ENCODE measurements around the gene CPA4.

CPA4 gene

DNA sequence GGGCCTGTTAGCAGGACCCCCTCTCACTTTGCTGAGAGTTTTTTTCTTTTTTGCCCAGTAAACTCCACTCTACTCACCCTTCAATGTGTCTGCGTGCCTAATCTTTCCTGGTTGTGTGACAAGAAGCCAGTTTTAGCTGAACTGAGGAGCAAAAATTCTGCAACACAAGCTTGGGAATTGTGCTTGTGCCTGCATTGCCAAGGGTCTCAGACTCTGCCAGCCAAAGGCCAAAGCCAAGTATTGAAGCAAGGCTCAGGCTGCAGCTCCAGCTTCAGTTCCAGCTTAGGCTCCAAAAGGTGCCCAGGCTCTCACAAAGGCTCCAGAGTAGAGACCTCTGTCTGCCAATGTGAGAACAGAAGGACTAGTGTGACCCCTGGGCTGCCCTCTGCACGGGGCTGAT is 30.5 kb upstream of the CPA4 start:
- DNase-seq (ENCODE audit: low read depth): no peak
- no peak overlapping the region for H3K4me3 ChIP-seq (ENCODE audit: low read depth, low read length)

DNA sequence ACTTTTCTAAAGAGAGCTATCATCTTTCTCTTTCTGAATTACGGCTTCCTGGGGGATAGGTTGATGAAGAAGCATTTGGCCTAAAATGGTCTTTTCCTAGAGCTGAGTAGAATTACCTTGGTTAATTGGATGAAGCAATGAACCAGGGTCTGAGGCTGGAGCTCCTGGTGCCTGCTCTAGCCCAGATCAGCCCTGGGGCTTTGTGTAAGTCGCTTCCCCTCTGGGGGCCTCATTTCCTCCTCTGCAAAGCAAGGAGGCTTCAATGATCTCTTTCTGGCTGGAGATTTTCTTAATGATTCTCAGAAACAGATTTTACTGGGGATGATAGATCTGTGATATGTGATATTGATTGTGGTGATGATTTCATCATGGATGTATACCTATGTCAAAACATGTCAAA is 29.8 kb upstream of the CPA4 start:
- TF ChIP-seq MAX (IDR thresholded peaks at IDR 0.05; ENCODE audit: low read depth, low read length) (no peak), MYC (IDR thresholded peaks at IDR 0.05; ENCODE audit: low read depth, low read length) (no peak), POLR2A (IDR thresholded peaks at IDR 0.05; ENCODE audit: extremely low read depth, insufficient read length) (no peak), CTCF (IDR thresholded peaks at IDR 0.05; ENCODE audit: low read depth, low read length) (no peak)
- H3K4me3 ChIP-seq (ENCODE audit: low read depth, low read length): no peak overlapping the region
- DNase-seq (ENCODE audit: low read depth): peak; percentile 52

More for the DNA sequence above, 30.5 kb upstream of the CPA4 start:
- TF ChIP-seq CTCF (IDR thresholded peaks at IDR 0.05; ENCODE audit: low read depth, low read length) (no peak), MYC (IDR thresholded peaks at IDR 0.05; ENCODE audit: low read depth, low read length) (no peak), MAX (IDR thresholded peaks at IDR 0.05; ENCODE audit: low read depth, low read length) (no peak), POLR2A (IDR thresholded peaks at IDR 0.05; ENCODE audit: extremely low read depth, insufficient read length) (no peak)

- no peak for DNase-seq (ENCODE audit: low read depth)
- no peak within 1 kb of the TSS for H3K4me3 ChIP-seq (ENCODE audit: low read depth, low read length)
- TF ChIP-seq MYC (IDR thresholded peaks at IDR 0.05; ENCODE audit: low read depth, low read length) (no peak), CTCF (IDR thresholded peaks at IDR 0.05; ENCODE audit: low read depth, low read length) (no peak), POLR2A (IDR thresholded peaks at IDR 0.05; ENCODE audit: extremely low read depth, insufficient read length) (no peak), MAX (IDR thresholded peaks at IDR 0.05; ENCODE audit: low read depth, low read length) (no peak)
Observed at GRCh38 chr7:130266258-130266960, 26.6 kb upstream of the CPA4 start, which contains the start of gene CPA2. TSS of gene CPA2 (plus strand) at chr7:130266863. CDS start at chr7:130266882, 19 bp downstream.

GRCh38 chr7:130266961-130267321 is 26.0 kb upstream of the CPA4 start:
- no peak for TF ChIP-seq CTCF (IDR thresholded peaks at IDR 0.05; ENCODE audit: low read depth, low read length)
- TF ChIP-seq MAX (IDR thresholded peaks at IDR 0.05; ENCODE audit: low read depth, low read length): no peak
- no peak for TF ChIP-seq MYC (IDR thresholded peaks at IDR 0.05; ENCODE audit: low read depth, low read length)
- TF ChIP-seq POLR2A (IDR thresholded peaks at IDR 0.05; ENCODE audit: extremely low read depth, insufficient read length): no peak
- no peak for DNase-seq (ENCODE audit: low read depth)
- no peak overlapping the region for H3K4me3 ChIP-seq (ENCODE audit: low read depth, low read length)

- no peak for DNase-seq (ENCODE audit: low read depth)
- H3K4me3 ChIP-seq (ENCODE audit: low read depth, low read length): no peak overlapping the region
Observed at GRCh38 chr7:130268463-130269317, 24.3 kb upstream of the CPA4 start.

More at GRCh38 chr7:130268463-130269317, 24.3 kb upstream of the CPA4 start:
- no peak for TF ChIP-seq POLR2A (IDR thresholded peaks at IDR 0.05; ENCODE audit: extremely low read depth, insufficient read length)
- no peak for TF ChIP-seq MYC (IDR thresholded peaks at IDR 0.05; ENCODE audit: low read depth, low read length)
- TF ChIP-seq CTCF (IDR thresholded peaks at IDR 0.05; ENCODE audit: low read depth, low read length): no peak
- TF ChIP-seq MAX (IDR thresholded peaks at IDR 0.05; ENCODE audit: low read depth, low read length): no peak
